SK-N-MC (cell line): ENCODE results near the gene PLXNB3.

Source experiments
- EZH2 ChIP-seq: fragments of 200-600 bp; sonication (generic); IDR thresholded peaks from one replicate; pipeline ENCODE4 v1.6.1; 2017; ENCODE audit warnings: antibody characterized with exemption
- FOXP2 ChIP-seq: optimal IDR thresholded peaks from 2 replicates; pipeline ENCODE3; 2011; ENCODE audit warnings: mild to moderate bottlenecking, moderate library complexity; ENCODE audit not compliant: insufficient read depth; ENCODE audit errors: extremely low read length, control extremely low read depth
- POLR2AphosphoS5 ChIP-seq: IDR thresholded peaks from 2 replicates; pipeline ENCODE4 v1.6.1; 2012; ENCODE audit warnings: mild to moderate bottlenecking, low read depth, low read length, borderline replicate concordance

GRCh38 chrX:153773741-153774575 lies 9.9 kb downstream of the PLXNB3 start:
- TF ChIP-seq EZH2 (no peak), POLR2AphosphoS5 (no peak), FOXP2 (no peak)
